ENCODE data around the gene TRAK1.

TRAK1 gene

GRCh38 chr3:42169579-42170120, 78.5 kb downstream of the TRAK1 start:
- no peak for DNase-seq (ENCODE audit: insufficient read length, low spot score)
- FAIRE-seq: peak; percentile 57
- TF ChIP-seq POLR2AphosphoS5 (IDR thresholded peaks at IDR 0.05; ENCODE audit: low read depth, low read length) (no peak), POU2F2 (IDR thresholded peaks at IDR 0.05; ENCODE audit: low read depth, low read length) (no peak), SPI1 (IDR thresholded peaks at IDR 0.05; ENCODE audit: low read depth, low read length) (no peak), PAX5 (IDR thresholded peaks at IDR 0.05; ENCODE audit: insufficient read depth, low read length, severe bottlenecking) (no peak), POLR2A (IDR thresholded peaks at IDR 0.05; ENCODE audit: low read depth, low read length) (no peak), TAF1 (IDR thresholded peaks at IDR 0.05; ENCODE audit: low read depth, low read length) (no peak)

- FAIRE-seq: peak; percentile 9
- DNase-seq (ENCODE audit: insufficient read length, low spot score): no peak
- TF ChIP-seq PAX5 (IDR thresholded peaks at IDR 0.05; ENCODE audit: insufficient read depth, low read length, severe bottlenecking): no peak
- no peak for TF ChIP-seq POLR2AphosphoS5 (IDR thresholded peaks at IDR 0.05; ENCODE audit: low read depth, low read length)
- TF ChIP-seq SPI1 (IDR thresholded peaks at IDR 0.05; ENCODE audit: low read depth, low read length): no peak
- TF ChIP-seq POU2F2 (IDR thresholded peaks at IDR 0.05; ENCODE audit: low read depth, low read length): no peak
- TF ChIP-seq POLR2A (IDR thresholded peaks at IDR 0.05; ENCODE audit: low read depth, low read length): no peak
Observed at GRCh38 chr3:42172047-42172654, 81.0 kb downstream of the TRAK1 start.

GRCh38 chr3:42173307-42173706, 82.2 kb downstream of the TRAK1 start:
- no peak for DNase-seq (ENCODE audit: insufficient read length, low spot score)
- TF ChIP-seq SPI1 (IDR thresholded peaks at IDR 0.05; ENCODE audit: low read depth, low read length): no peak
- TF ChIP-seq PAX5 (IDR thresholded peaks at IDR 0.05; ENCODE audit: insufficient read depth, low read length, severe bottlenecking): no peak
- no peak for TF ChIP-seq POU2F2 (IDR thresholded peaks at IDR 0.05; ENCODE audit: low read depth, low read length)
- TF ChIP-seq POLR2A (IDR thresholded peaks at IDR 0.05; ENCODE audit: low read depth, low read length): no peak
- TF ChIP-seq TAF1 (IDR thresholded peaks at IDR 0.05; ENCODE audit: low read depth, low read length): no peak
- no peak for TF ChIP-seq POLR2AphosphoS5 (IDR thresholded peaks at IDR 0.05; ENCODE audit: low read depth, low read length)
- FAIRE-seq: peak; percentile 87

- FAIRE-seq: peak; percentile 45
- TF ChIP-seq SPI1 (IDR thresholded peaks at IDR 0.05; ENCODE audit: low read depth, low read length): no peak
- TF ChIP-seq POLR2A (IDR thresholded peaks at IDR 0.05; ENCODE audit: low read depth, low read length): no peak
- no peak for TF ChIP-seq PAX5 (IDR thresholded peaks at IDR 0.05; ENCODE audit: insufficient read depth, low read length, severe bottlenecking)
- no peak for DNase-seq (ENCODE audit: insufficient read length, low spot score)
Observed at GRCh38 chr3:42174679-42175385, 83.7 kb downstream of the TRAK1 start.

- peak; percentile 40 for FAIRE-seq
- TF ChIP-seq SPI1 (IDR thresholded peaks at IDR 0.05; ENCODE audit: low read depth, low read length) (no peak), TAF1 (IDR thresholded peaks at IDR 0.05; ENCODE audit: low read depth, low read length) (no peak), PAX5 (IDR thresholded peaks at IDR 0.05; ENCODE audit: insufficient read depth, low read length, severe bottlenecking) (peak; percentile 51)
- DNase-seq (ENCODE audit: insufficient read length, low spot score): no peak
Observed at GRCh38 chr3:42175386-42176240, 84.5 kb downstream of the TRAK1 start.

DNA sequence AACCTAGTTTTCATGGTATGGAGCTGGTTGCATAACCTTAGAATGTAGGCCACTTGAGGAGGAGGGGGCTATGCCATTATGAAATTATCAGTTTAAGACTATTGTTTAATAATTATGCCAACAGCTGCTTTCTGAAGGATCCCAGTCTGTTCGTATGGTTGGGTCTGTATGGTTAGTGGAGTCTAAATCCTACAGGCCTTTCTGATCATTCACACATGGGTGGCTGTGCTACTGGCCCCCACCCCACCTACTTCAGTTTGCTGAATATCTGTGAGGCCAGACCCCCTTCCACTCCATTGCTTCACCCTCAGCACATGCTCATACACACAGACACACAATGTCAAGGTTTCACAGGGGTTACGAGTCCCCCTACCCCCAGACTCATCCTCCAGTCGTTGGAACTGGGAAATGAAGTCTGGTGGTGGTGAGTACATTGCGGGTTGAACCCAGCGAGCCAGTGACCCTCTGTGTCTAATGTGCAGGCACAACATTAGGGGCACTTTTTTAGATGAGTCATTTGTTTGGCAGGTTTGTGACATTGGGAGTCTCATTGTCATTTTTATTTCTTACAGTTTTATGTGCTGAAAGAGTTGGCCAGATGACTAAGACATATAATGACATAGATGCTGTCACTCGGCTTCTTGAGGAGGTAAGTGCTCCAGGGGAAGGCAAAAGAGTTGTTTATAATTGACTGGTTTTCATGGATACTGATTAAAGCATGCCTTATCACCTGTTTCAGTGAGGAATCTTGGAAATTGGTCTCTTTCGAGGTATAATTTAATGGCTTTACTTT, 85.3 kb downstream of the TRAK1 start:
- FAIRE-seq: peak; percentile 52
- no peak for DNase-seq (ENCODE audit: insufficient read length, low spot score)
- TF ChIP-seq POU2F2 (IDR thresholded peaks at IDR 0.05; ENCODE audit: low read depth, low read length) (no peak), SPI1 (IDR thresholded peaks at IDR 0.05; ENCODE audit: low read depth, low read length) (no peak), POLR2A (IDR thresholded peaks at IDR 0.05; ENCODE audit: low read depth, low read length) (no peak), TAF1 (IDR thresholded peaks at IDR 0.05; ENCODE audit: low read depth, low read length) (no peak), POLR2AphosphoS5 (IDR thresholded peaks at IDR 0.05; ENCODE audit: low read depth, low read length) (no peak), PAX5 (IDR thresholded peaks at IDR 0.05; ENCODE audit: insufficient read depth, low read length, severe bottlenecking) (no peak)

- FAIRE-seq (no peak), DNase-seq (ENCODE audit: insufficient read length, low spot score) (no peak)
- TF ChIP-seq SPI1 (IDR thresholded peaks at IDR 0.05; ENCODE audit: low read depth, low read length) (no peak), PAX5 (IDR thresholded peaks at IDR 0.05; ENCODE audit: insufficient read depth, low read length, severe bottlenecking) (no peak), TAF1 (IDR thresholded peaks at IDR 0.05; ENCODE audit: low read depth, low read length) (no peak), POLR2AphosphoS5 (IDR thresholded peaks at IDR 0.05; ENCODE audit: low read depth, low read length) (no peak), POLR2A (IDR thresholded peaks at IDR 0.05; ENCODE audit: low read depth, low read length) (no peak), POU2F2 (IDR thresholded peaks at IDR 0.05; ENCODE audit: low read depth, low read length) (no peak)
Observed at GRCh38 chr3:42177068-42177800, 86.1 kb downstream of the TRAK1 start.

DNA sequence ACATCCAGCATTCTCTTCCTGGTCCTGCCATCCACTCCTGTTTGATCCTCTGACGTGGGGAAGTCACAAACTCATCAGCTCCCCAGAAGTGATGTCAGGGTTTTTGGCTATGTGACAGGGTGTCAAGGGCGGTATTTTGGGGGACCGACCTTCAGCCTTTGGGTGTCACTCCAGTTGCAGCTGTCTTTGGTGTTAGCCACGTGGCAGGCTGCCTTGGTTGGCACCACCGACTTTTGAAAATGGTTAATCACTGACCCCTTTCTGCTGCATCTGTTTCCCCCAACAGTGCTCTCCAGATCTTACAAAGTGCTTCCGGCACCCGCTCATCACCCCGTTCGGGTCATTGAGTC, 86.6 kb downstream of the TRAK1 start:
- no peak for TF ChIP-seq SPI1 (IDR thresholded peaks at IDR 0.05; ENCODE audit: low read depth, low read length)
- TF ChIP-seq TAF1 (IDR thresholded peaks at IDR 0.05; ENCODE audit: low read depth, low read length): no peak
- TF ChIP-seq POLR2AphosphoS5 (IDR thresholded peaks at IDR 0.05; ENCODE audit: low read depth, low read length): no peak
- no peak for TF ChIP-seq POLR2A (IDR thresholded peaks at IDR 0.05; ENCODE audit: low read depth, low read length)
- no peak for TF ChIP-seq PAX5 (IDR thresholded peaks at IDR 0.05; ENCODE audit: insufficient read depth, low read length, severe bottlenecking)
- no peak for TF ChIP-seq POU2F2 (IDR thresholded peaks at IDR 0.05; ENCODE audit: low read depth, low read length)
- no peak for FAIRE-seq
- DNase-seq (ENCODE audit: insufficient read length, low spot score): no peak

Measured in GM12891 (cell line).